GM19043 (cell line): ENCODE data around the gene CHMP2B.
"Not testable (repeated sequence)": the region's sequence is repeated elsewhere in the genome, so short reads cannot be mapped to it uniquely, and the experiment has no call there.

Experiments
- ATAC-seq: cut with Tn5 transposase; IDR thresholded peaks from one replicate; pipeline ENCODE4 v1.9.1; 2021; ENCODE audit warnings: low read depth; ENCODE audit not compliant: unreplicated experiment

The CHMP2B gene

GRCh38 chr3:87228316-87228715, 1.2 kb downstream of the CHMP2B start:
- no peak for ATAC-seq

GRCh38 chr3:87229113-87229512, 2.0 kb downstream of the CHMP2B start:
- no peak for ATAC-seq

GRCh38 chr3:87233805-87234204, 6.7 kb downstream of the CHMP2B start:
- no peak for ATAC-seq

- no peak for ATAC-seq
Observed at GRCh38 chr3:87236093-87236492, 9.0 kb downstream of the CHMP2B start.

GRCh38 chr3:87246662-87247429, 19.7 kb downstream of the CHMP2B start:
- no peak for ATAC-seq

GRCh38 chr3:87247430-87247773, 20.3 kb downstream of the CHMP2B start:
- ATAC-seq, result no peak

GRCh38 chr3:87248231-87248630, 21.1 kb downstream of the CHMP2B start:
- not testable (repeated sequence) for ATAC-seq

- ATAC-seq, result no peak
Observed at GRCh38 chr3:87248831-87249230, 21.7 kb downstream of the CHMP2B start.

- no peak for ATAC-seq
Observed at GRCh38 chr3:87250009-87250408, 22.9 kb downstream of the CHMP2B start.

GRCh38 chr3:87260270-87260669, 33.2 kb downstream of the CHMP2B start:
- ATAC-seq, result peak; percentile 78

GRCh38 chr3:87261925-87262324, 34.8 kb downstream of the CHMP2B start:
- ATAC-seq, result no peak

GRCh38 chr3:87267953-87268645, 41.0 kb downstream of the CHMP2B start:
- ATAC-seq, result no peak

- ATAC-seq, result no peak
Observed at GRCh38 chr3:87268646-87269211, 41.6 kb downstream of the CHMP2B start.

GRCh38 chr3:87269723-87270122, 42.6 kb downstream of the CHMP2B start:
- ATAC-seq, result no peak

- ATAC-seq, result no peak
Observed at GRCh38 chr3:87270908-87271700, 44.0 kb downstream of the CHMP2B start.

GRCh38 chr3:87272718-87273341, 45.7 kb downstream of the CHMP2B start:
- peak; percentile 65 for ATAC-seq

GRCh38 chr3:87276484-87276883, 49.4 kb downstream of the CHMP2B start, which contains the start of gene POU1F1:
Gene POU1F1 (minus strand): TSS chr3:87276584. CDS start chr3:87276462, 122 bp downstream.
- no peak for ATAC-seq

- no peak for ATAC-seq
Observed at GRCh38 chr3:87287011-87287410, 59.9 kb downstream of the CHMP2B start.

- ATAC-seq, result no peak
Observed at GRCh38 chr3:87288446-87288845, 61.3 kb downstream of the CHMP2B start.

- peak; percentile 80 for ATAC-seq
Observed at GRCh38 chr3:87298111-87298718, 71.1 kb downstream of the CHMP2B start.
